ENCODE results near the gene HACE1.

Gene HACE1

GRCh38 chr6:104688283-104688969 is 171.3 kb downstream of the HACE1 start:
- no peak for DNase-seq (ENCODE audit: low read depth in 1 of 2, low spot score in 1 of 2)
- TF ChIP-seq SPI1 (IDR thresholded peaks at IDR 0.05; ENCODE audit: borderline replicate concordance, low read depth) (no peak), CTCF (IDR thresholded peaks at IDR 0.05; ENCODE audit: insufficient read depth, low read length) (no peak), REST (IDR thresholded peaks at IDR 0.05; ENCODE audit: insufficient replicate concordance, low read depth) (no peak)
- Histone ChIP-seq H3K27me3 (ENCODE audit: insufficient read depth, poor library complexity, severe bottlenecking) (no peaks in the 10 kb centered on the region), H3K27ac (replicated peaks) (no peak overlapping the region), H3K4me3 (replicated peaks; ENCODE audit: insufficient read depth, low read length) (no peak overlapping the region)

- Histone ChIP-seq H3K4me3 (replicated peaks; ENCODE audit: insufficient read depth, low read length) (no peak overlapping the region), H3K27ac (replicated peaks) (no peak overlapping the region), H3K27me3 (ENCODE audit: insufficient read depth, poor library complexity, severe bottlenecking) (no peaks in the 10 kb centered on the region)
- no peak for TF ChIP-seq CTCF (IDR thresholded peaks at IDR 0.05; ENCODE audit: insufficient read depth, low read length)
- no peak for DNase-seq (ENCODE audit: low read depth in 1 of 2, low spot score in 1 of 2)
These were observed 173.1 kb downstream of the HACE1 start for GRCh38 chr6:104686550-104687175.

- TF ChIP-seq SPI1 (IDR thresholded peaks at IDR 0.05; ENCODE audit: borderline replicate concordance, low read depth) = no peak
- no peak for TF ChIP-seq CTCF (IDR thresholded peaks at IDR 0.05; ENCODE audit: insufficient read depth, low read length)
- no peak for TF ChIP-seq GABPA (IDR thresholded peaks at IDR 0.05; ENCODE audit: low read depth)
- no peak for TF ChIP-seq POLR2AphosphoS5 (IDR thresholded peaks at IDR 0.05; ENCODE audit: low read depth)
- no peak for TF ChIP-seq REST (IDR thresholded peaks at IDR 0.05; ENCODE audit: insufficient replicate concordance, low read depth)
- no peak overlapping the region for H3K4me3 ChIP-seq (replicated peaks; ENCODE audit: insufficient read depth, low read length)
- no peak for DNase-seq (ENCODE audit: low read depth in 1 of 2, low spot score in 1 of 2)
- H3K27ac ChIP-seq (replicated peaks) = no peak overlapping the region
- H3K27me3 ChIP-seq (ENCODE audit: insufficient read depth, poor library complexity, severe bottlenecking) = no peaks in the 10 kb centered on the region
These were observed 173.7 kb downstream of the HACE1 start for GRCh38 chr6:104685871-104686549.

All from HL-60 (cell line).